Hepatocyte (in vitro differentiated cells): ENCODE measurements around the gene TCERG1. TPM values are rescaled to one million over a fixed set of nuclear protein-coding genes. Genes with fewer than 3 reads are reported as not detected.

ENCODE experiments used
- DNase-seq: peaks from one replicate; pipeline ENCODE4 v3.0.0-alpha.2; 2016; ENCODE audit warnings: low spot score
- H2AFZ ChIP-seq: fragments of 200-600 bp; sonication (generic); 2 replicates; pipeline ENCODE4 v1.6.0; 2016; ENCODE audit warnings: antibody characterized with exemption, mild to moderate bottlenecking
- H3K27ac ChIP-seq: fragments of 200-600 bp; sonication (generic); 2 replicates; pipeline ENCODE4 v1.5.1; 2016; ENCODE audit warnings: mild to moderate bottlenecking
- H3K27me3 ChIP-seq: fragments of 200-600 bp; sonication (generic); 2 replicates; pipeline ENCODE4 v1.6.1; 2016
- H3K36me3 ChIP-seq: fragments of 200-600 bp; sonication (generic); replicated peaks from 2 replicates; pipeline ENCODE4 v1.5.1; 2016; ENCODE audit warnings: low read depth; ENCODE audit not compliant: insufficient read depth
- H3K4me1 ChIP-seq: fragments of 200-600 bp; sonication (generic); 2 replicates; pipeline ENCODE4 v1.5.1; 2016; ENCODE audit warnings: mild to moderate bottlenecking, moderate library complexity; ENCODE audit not compliant: insufficient read depth
- H3K4me2 ChIP-seq: fragments of 200-600 bp; sonication (generic); 2 replicates; pipeline ENCODE4 v1.6.0; 2016
- H3K4me3 ChIP-seq: fragments of 200-600 bp; sonication (generic); 2 replicates; pipeline ENCODE4 v1.5.1; 2016; ENCODE audit warnings: mild to moderate bottlenecking
- H3K79me2 ChIP-seq: fragments of 200-600 bp; sonication (generic); 2 replicates; pipeline ENCODE4 v1.6.0; 2017; ENCODE audit warnings: mild to moderate bottlenecking
- H3K9me2 ChIP-seq: fragments of 200-600 bp; sonication (generic); replicated peaks from 2 replicates; pipeline ENCODE4 v1.6.0; 2017; ENCODE audit warnings: mild to moderate bottlenecking; ENCODE audit not compliant: insufficient read depth
- H3K9me3 ChIP-seq: fragments of 200-600 bp; sonication (generic); 2 replicates; pipeline ENCODE4 v1.5.1; 2016; ENCODE audit warnings: low read depth, mild to moderate bottlenecking
- H4K20me1 ChIP-seq: fragments of 200-600 bp; sonication (generic); 2 replicates; pipeline ENCODE4 v1.6.0; 2016; ENCODE audit warnings: mild to moderate bottlenecking; ENCODE audit not compliant: insufficient read depth, poor library complexity, severe bottlenecking
- CTCF ChIP-seq: fragments of 200-600 bp; sonication (generic); IDR thresholded peaks from 2 replicates; pipeline ENCODE4 v1.5.1; 2016; ENCODE audit warnings: antibody characterized with exemption, mild to moderate bottlenecking; ENCODE audit not compliant: poor library complexity
- EZH2 ChIP-seq: fragments of 200-600 bp; sonication (generic); IDR thresholded peaks from 2 replicates; pipeline ENCODE4 v1.6.1; 2016; ENCODE audit warnings: antibody characterized with exemption, mild to moderate bottlenecking, borderline replicate concordance
- EZH2phosphoT487 ChIP-seq: fragments of 200-600 bp; sonication (generic); IDR thresholded peaks from one replicate; pipeline ENCODE4 v1.6.1; 2018; ENCODE audit warnings: antibody characterized with exemption, mild to moderate bottlenecking, low read depth, moderate library complexity; ENCODE audit not compliant: unreplicated experiment, severe bottlenecking
- WGBS: methylation state at CpG from one replicate; pipeline ENCODE4 v1.1.6; 2016; ENCODE audit warnings: low lambda C conversion rate; ENCODE audit errors: missing lambda C conversion rate; 5-methylcytosine and 5-hydroxymethylcytosine counted together
- polyA plus RNA-seq: library from polyadenylated mRNA; unstranded; fragments of >200 nt; fragmentation: Nextera tagmentation; extraction: Ambion mirVana; gene quantifications from 2 replicates; pipeline ENCODE4 v1.2.1, GENCODE V29; 2016
- total RNA-seq: library from RNA; depleted of rRNA; stranded (reverse); fragments of >200 nt; gene quantifications from 2 replicates; pipeline ENCODE4 v1.2.3, GENCODE V29; 2014

TCERG1 gene
- total and polyA plus RNA-seq, 2 experiments from 2014 or later, result 49.3 to 68.1 TPM

GRCh38 chr5:146426853-146427618, 20.1 kb upstream of the TCERG1 start:
- peak; percentile 66 for DNase-seq
- Histone ChIP-seq H3K36me3 (no peaks in the 10 kb centered on the region), H3K4me1 (no peaks in the 10 kb centered on the region)

GRCh38 chr5:146427619-146427997, 19.5 kb upstream of the TCERG1 start:
- 47% methylated on average over 4 of the region's 4 CpGs for WGBS
- Histone ChIP-seq H3K27ac (no peak overlapping the region), H3K4me2 (no peak overlapping the region), H3K4me3 (no peak overlapping the region), H3K36me3 (no peaks in the 10 kb centered on the region), H3K9me2 (no peaks in the 10 kb centered on the region), H3K9me3 (no peaks in the 10 kb centered on the region), H3K79me2 (no peaks in the 10 kb centered on the region), H2AFZ (no peak overlapping the region), H3K27me3 (no peaks in the 10 kb centered on the region), H4K20me1 (no peaks in the 10 kb centered on the region), H3K4me1 (no peaks in the 10 kb centered on the region)
- TF ChIP-seq CTCF, result no peak
- TF ChIP-seq EZH2, result no peak
- no peak for TF ChIP-seq EZH2phosphoT487
- DNase-seq, result no peak

More at GRCh38 chr5:146426853-146427618, 20.1 kb upstream of the TCERG1 start:
- WGBS, result 45% methylated on average over 7 of the region's 7 CpGs
- Histone ChIP-seq H2AFZ (no peak overlapping the region), H3K27ac (no peak overlapping the region), H3K4me3 (no peak overlapping the region), H3K9me2 (no peaks in the 10 kb centered on the region), H3K79me2 (no peaks in the 10 kb centered on the region), H3K27me3 (no peaks in the 10 kb centered on the region), H3K4me2 (no peak overlapping the region), H3K9me3 (no peaks in the 10 kb centered on the region), H4K20me1 (no peaks in the 10 kb centered on the region)
- TF ChIP-seq EZH2phosphoT487, result no peak
- TF ChIP-seq CTCF, result peak; percentile 74

- TF ChIP-seq CTCF (no peak), EZH2 (no peak), EZH2phosphoT487 (no peak)
- Histone ChIP-seq H3K4me2 (peak overlapping the region; percentile 12), H3K27ac (peak overlapping the region; percentile 90), H3K36me3 (no peaks in the 10 kb centered on the region), H3K4me1 (no peaks in the 10 kb centered on the region), H3K9me2 (no peaks in the 10 kb centered on the region), H3K9me3 (no peaks in the 10 kb centered on the region), H4K20me1 (no peaks in the 10 kb centered on the region), H3K79me2 (no peaks in the 10 kb centered on the region), H3K27me3 (no peaks in the 10 kb centered on the region), H2AFZ (peak overlapping the region; percentile 12), H3K4me3 (no peak overlapping the region)
- WGBS, result 19% methylated on average over 8 of the region's 8 CpGs
- peak; percentile 75 for DNase-seq
Observed at GRCh38 chr5:146428658-146429057, 18.5 kb upstream of the TCERG1 start.
